WTC11 (cell line): ENCODE results near the gene TDRD6. TPM values are rescaled to one million over a fixed set of nuclear protein-coding genes. Genes with fewer than 3 reads are reported as not detected.
A peak's percentile ranks its signal among the peaks of the same experiment; 100 is the strongest.
"Not testable (repeated sequence)": the region's sequence is repeated elsewhere in the genome, so short reads cannot be mapped to it uniquely, and the experiment has no call there.

Source experiments
- ATAC-seq: fragments of 200-7000 bp; cut with Tn5 transposase; 2 replicates; pipeline ENCODE4 v1.10.0; 2021; ENCODE audit warnings: mild to moderate bottlenecking, moderate library complexity
- CTCF ChIA-PET: fragments of 300-600 bp; sonication (Branson Sonifier 250); formaldehyde crosslinking; loops from one replicate; lab custom pipeline; 2021; ENCODE audit warnings: antibody characterized with exemption; lab: Charles Lee
- POLR2A ChIA-PET: fragments of 350-600 bp; sonication (Branson Sonifier 250); formaldehyde crosslinking; loops from one replicate; lab custom pipeline; 2021; ENCODE audit warnings: antibody characterized with exemption; lab: Charles Lee
- DNase-seq: peaks from one replicate; pipeline ENCODE4 v3.0.0; 2021; ENCODE audit warnings: low spot score
- H3K27ac Mint-ChIP-seq: 2 replicates; pipeline ENCODE4 v1.8.0; 2021; ENCODE audit warnings: mixed read lengths
- H3K27me3 Mint-ChIP-seq: 2 replicates; pipeline ENCODE4 v1.8.0; 2021; ENCODE audit warnings: low read depth, mild to moderate bottlenecking, moderate library complexity, mixed read lengths
- H3K36me3 Mint-ChIP-seq: 2 replicates; pipeline ENCODE4 v1.8.0; 2021; ENCODE audit warnings: mixed read lengths
- H3K4me1 Mint-ChIP-seq: 2 replicates; pipeline ENCODE4 v1.8.0; 2022; ENCODE audit warnings: mixed read lengths
- H3K4me3 Mint-ChIP-seq: 2 replicates; pipeline ENCODE4 v1.8.0; 2021; ENCODE audit warnings: mild to moderate bottlenecking, moderate library complexity, mixed read lengths
- H3K9me3 Mint-ChIP-seq: 2 replicates; pipeline ENCODE4 v1.8.0; 2021; ENCODE audit warnings: mixed read lengths
- ATF1 ChIP-seq: sonication (generic); formaldehyde crosslinking; IDR thresholded peaks from 2 replicates; pipeline ENCODE4 v1.8.1; 2023; ENCODE audit warnings: mild to moderate bottlenecking, moderate library complexity, missing genetic modification reagents
- E2F1 ChIP-seq: sonication (generic); formaldehyde crosslinking; IDR thresholded peaks from 2 replicates; pipeline ENCODE4 v1.8.0; 2022; ENCODE audit warnings: mild to moderate bottlenecking, missing genetic modification reagents
- ELF4 ChIP-seq: sonication (generic); formaldehyde crosslinking; IDR thresholded peaks from 2 replicates; pipeline ENCODE4 v1.8.1; 2022; ENCODE audit warnings: low read depth, mild to moderate bottlenecking, moderate library complexity, missing genetic modification reagents
- ETV6 ChIP-seq: sonication (generic); formaldehyde crosslinking; IDR thresholded peaks from 2 replicates; pipeline ENCODE4 v1.8.1; 2022; ENCODE audit warnings: mild to moderate bottlenecking, missing genetic modification reagents
- GABPB1 ChIP-seq: sonication (generic); formaldehyde crosslinking; IDR thresholded peaks from 2 replicates; pipeline ENCODE4 v1.8.1; 2023; ENCODE audit warnings: mild to moderate bottlenecking, missing genetic modification reagents
- GRHL2 ChIP-seq: fragments of 250-450 bp; sonication (Bioruptor Pico); IDR thresholded peaks from 2 replicates; pipeline ENCODE4 v1.8.0; 2022; ENCODE audit warnings: mild to moderate bottlenecking, moderate library complexity; ENCODE audit not compliant: insufficient replicate concordance, severe bottlenecking
- GTF2I ChIP-seq: fragments of 250-450 bp; sonication (Bioruptor Pico); conservative IDR thresholded peaks from 2 replicates; pipeline ENCODE4 v1.4.0; 2021; ENCODE audit warnings: mild to moderate bottlenecking
- JAZF1 ChIP-seq: fragments of 250-450 bp; sonication (Bioruptor Pico); IDR thresholded peaks from 2 replicates; pipeline ENCODE4 v1.9.0; 2021; ENCODE audit warnings: moderate library complexity, mild to moderate bottlenecking, inconsistent platforms
- NFATC4 ChIP-seq: fragments of 250-450 bp; sonication (Bioruptor Pico); IDR thresholded peaks from 2 replicates; pipeline ENCODE4 v1.9.0; 2021; ENCODE audit warnings: mild to moderate bottlenecking
- OVOL2 ChIP-seq: fragments of 250-450 bp; sonication (Bioruptor Pico); IDR thresholded peaks from 2 replicates; pipeline ENCODE4 v1.9.0; 2021; ENCODE audit warnings: mild to moderate bottlenecking, borderline replicate concordance
- ZBTB43 ChIP-seq: sonication (generic); formaldehyde crosslinking; IDR thresholded peaks from 2 replicates; pipeline ENCODE4 v1.8.1; 2023; ENCODE audit warnings: mild to moderate bottlenecking, missing genetic modification reagents
- ZNF396 ChIP-seq: fragments of 250-450 bp; sonication (Bioruptor Pico); IDR thresholded peaks from 2 replicates; pipeline ENCODE4 v1.8.0; 2021; ENCODE audit warnings: mild to moderate bottlenecking, moderate library complexity, borderline replicate concordance
- ZNF512 ChIP-seq: sonication (generic); formaldehyde crosslinking; IDR thresholded peaks from 2 replicates; pipeline ENCODE4 v1.8.1; 2022; ENCODE audit warnings: missing genetic modification reagents, borderline replicate concordance
- total RNA-seq: library from RNA; stranded (reverse); gene quantifications from 3 replicates; pipeline ENCODE4 v1.2.3, GENCODE V29; 2021
- TF ChIP-seq, protein P1 (sequence below): sonication (generic); formaldehyde crosslinking; IDR thresholded peaks from 2 replicates; pipeline ENCODE4 v1.8.1; 2022; ENCODE audit warnings: low read depth, missing genetic modification reagents, borderline replicate concordance
- TF ChIP-seq, protein P2 (sequence below): sonication (generic); formaldehyde crosslinking; IDR thresholded peaks from 2 replicates; pipeline ENCODE4 v1.8.0; 2023; ENCODE audit warnings: missing genetic modification reagents, mild to moderate bottlenecking, borderline replicate concordance
- TF ChIP-seq, protein P3 (sequence below): sonication (generic); formaldehyde crosslinking; IDR thresholded peaks from 2 replicates; pipeline ENCODE4 v1.8.1; 2023; ENCODE audit warnings: mild to moderate bottlenecking, moderate library complexity, missing genetic modification reagents

TDRD6 gene
- total RNA-seq, 1 experiment from 2014 or later, result 0.04 TPM

GRCh38 chr6:46645265-46645664 lies 42.4 kb upstream of the TDRD6 start (continued):
- TF ChIP-seq, protein P1, sequence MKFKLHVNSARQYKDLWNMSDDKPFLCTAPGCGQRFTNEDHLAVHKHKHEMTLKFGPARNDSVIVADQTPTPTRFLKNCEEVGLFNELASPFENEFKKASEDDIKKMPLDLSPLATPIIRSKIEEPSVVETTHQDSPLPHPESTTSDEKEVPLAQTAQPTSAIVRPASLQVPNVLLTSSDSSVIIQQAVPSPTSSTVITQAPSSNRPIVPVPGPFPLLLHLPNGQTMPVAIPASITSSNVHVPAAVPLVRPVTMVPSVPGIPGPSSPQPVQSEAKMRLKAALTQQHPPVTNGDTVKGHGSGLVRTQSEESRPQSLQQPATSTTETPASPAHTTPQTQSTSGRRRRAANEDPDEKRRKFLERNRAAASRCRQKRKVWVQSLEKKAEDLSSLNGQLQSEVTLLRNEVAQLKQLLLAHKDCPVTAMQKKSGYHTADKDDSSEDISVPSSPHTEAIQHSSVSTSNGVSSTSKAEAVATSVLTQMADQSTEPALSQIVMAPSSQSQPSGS (CRISPR knock-in tag), result no peak

- peaks cover 15% of the 10 kb centered on the region for H3K4me1 Mint-ChIP-seq
- ATAC-seq, H3K9me3 Mint-ChIP-seq, H3K27ac Mint-ChIP-seq, H3K36me3 Mint-ChIP-seq, POLR2A ChIA-PET, CTCF ChIA-PET, DNase-seq, H3K27me3 Mint-ChIP-seq, H3K4me3 Mint-ChIP-seq: not testable (repeated sequence)
Measured at GRCh38 chr6:46648108-46648507, 39.6 kb upstream of the TDRD6 start.

DNA sequence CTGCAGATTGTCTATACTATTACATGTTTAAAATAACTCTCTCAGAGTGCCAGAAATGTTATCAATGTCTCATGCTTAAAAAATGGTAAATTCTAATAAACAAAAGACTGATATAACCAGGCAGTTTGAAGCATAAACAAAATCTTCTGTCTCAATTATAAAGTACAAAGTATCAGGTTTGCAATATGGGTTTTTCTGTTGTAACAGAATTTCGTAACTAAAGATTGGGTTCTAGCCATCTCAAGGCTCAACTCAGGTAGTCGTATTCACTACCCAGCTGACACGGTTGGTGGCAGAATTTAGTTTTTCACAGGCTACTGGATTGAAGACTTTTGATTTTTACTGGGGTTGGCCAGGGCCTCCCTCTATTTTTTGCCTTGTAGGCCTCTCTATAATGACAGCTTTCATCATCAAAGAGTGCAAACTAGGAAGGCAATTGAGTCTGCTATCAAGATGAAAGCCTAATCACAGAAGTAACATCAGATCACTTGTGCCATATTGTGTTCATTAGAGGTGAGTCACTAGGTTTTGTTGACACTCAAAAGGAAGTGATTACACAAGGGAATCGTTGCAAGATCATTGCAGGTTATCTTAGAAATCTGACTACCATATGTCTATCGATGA lies 38.7 kb upstream of the TDRD6 start:
- peaks cover 20% of the 10 kb centered on the region for H3K4me1 Mint-ChIP-seq

DNA sequence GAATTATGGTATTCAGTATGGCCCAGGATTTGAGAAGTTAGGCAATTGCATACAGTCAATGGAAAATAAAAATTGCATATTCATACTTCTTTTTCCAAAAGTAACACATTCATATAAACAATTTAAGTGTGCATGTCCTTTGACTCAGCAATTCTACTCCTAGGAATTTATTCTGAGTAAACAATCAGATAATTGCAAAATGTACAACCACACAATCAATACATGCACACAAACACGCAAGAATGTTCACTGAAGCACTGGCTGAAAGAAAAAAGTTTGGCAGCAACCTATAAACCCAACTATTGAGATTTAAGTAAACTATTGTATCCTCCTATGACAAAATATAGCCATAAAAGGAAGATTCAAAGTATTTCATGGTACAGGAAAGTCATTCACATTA lies 36.7 kb upstream of the TDRD6 start:
- H3K27me3 Mint-ChIP-seq, result peaks cover 23% of the 10 kb centered on the region
- no peak overlapping the region for H3K27ac Mint-ChIP-seq
- POLR2A ChIA-PET, result no interaction called here
- DNase-seq, result no peak
- H3K4me1 Mint-ChIP-seq, result peaks cover 24% of the 10 kb centered on the region
- H3K9me3 Mint-ChIP-seq, result no peaks in the 10 kb centered on the region
- CTCF ChIA-PET, result no interaction called here
- peak overlapping the region; percentile 98 for H3K4me3 Mint-ChIP-seq
- no peaks in the 10 kb centered on the region for H3K36me3 Mint-ChIP-seq
- no peak for ATAC-seq
- no peak for TF ChIP-seq ZBTB43 (CRISPR knock-in tag)
- TF ChIP-seq, protein P2, sequence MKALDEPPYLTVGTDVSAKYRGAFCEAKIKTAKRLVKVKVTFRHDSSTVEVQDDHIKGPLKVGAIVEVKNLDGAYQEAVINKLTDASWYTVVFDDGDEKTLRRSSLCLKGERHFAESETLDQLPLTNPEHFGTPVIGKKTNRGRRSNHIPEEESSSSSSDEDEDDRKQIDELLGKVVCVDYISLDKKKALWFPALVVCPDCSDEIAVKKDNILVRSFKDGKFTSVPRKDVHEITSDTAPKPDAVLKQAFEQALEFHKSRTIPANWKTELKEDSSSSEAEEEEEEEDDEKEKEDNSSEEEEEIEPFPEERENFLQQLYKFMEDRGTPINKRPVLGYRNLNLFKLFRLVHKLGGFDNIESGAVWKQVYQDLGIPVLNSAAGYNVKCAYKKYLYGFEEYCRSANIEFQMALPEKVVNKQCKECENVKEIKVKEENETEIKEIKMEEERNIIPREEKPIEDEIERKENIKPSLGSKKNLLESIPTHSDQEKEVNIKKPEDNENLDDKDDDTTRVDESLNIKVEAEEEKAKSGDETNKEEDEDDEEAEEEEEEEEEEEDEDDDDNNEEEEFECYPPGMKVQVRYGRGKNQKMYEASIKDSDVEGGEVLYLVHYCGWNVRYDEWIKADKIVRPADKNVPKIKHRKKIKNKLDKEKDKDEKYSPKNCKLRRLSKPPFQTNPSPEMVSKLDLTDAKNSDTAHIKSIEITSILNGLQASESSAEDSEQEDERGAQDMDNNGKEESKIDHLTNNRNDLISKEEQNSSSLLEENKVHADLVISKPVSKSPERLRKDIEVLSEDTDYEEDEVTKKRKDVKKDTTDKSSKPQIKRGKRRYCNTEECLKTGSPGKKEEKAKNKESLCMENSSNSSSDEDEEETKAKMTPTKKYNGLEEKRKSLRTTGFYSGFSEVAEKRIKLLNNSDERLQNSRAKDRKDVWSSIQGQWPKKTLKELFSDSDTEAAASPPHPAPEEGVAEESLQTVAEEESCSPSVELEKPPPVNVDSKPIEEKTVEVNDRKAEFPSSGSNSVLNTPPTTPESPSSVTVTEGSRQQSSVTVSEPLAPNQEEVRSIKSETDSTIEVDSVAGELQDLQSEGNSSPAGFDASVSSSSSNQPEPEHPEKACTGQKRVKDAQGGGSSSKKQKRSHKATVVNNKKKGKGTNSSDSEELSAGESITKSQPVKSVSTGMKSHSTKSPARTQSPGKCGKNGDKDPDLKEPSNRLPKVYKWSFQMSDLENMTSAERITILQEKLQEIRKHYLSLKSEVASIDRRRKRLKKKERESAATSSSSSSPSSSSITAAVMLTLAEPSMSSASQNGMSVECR (CRISPR knock-in tag), result no peak
- TF ChIP-seq GRHL2 (CRISPR knock-in tag), result no peak
- TF ChIP-seq GTF2I (CRISPR knock-in tag), result no peak
- no peak for TF ChIP-seq ZNF512 (CRISPR knock-in tag)
- TF ChIP-seq ELF4 (CRISPR knock-in tag), result no peak
- no peak for TF ChIP-seq ZNF396 (CRISPR knock-in tag)
- TF ChIP-seq E2F1, result no peak
- no peak for TF ChIP-seq NFATC4
- TF ChIP-seq, protein P3, sequence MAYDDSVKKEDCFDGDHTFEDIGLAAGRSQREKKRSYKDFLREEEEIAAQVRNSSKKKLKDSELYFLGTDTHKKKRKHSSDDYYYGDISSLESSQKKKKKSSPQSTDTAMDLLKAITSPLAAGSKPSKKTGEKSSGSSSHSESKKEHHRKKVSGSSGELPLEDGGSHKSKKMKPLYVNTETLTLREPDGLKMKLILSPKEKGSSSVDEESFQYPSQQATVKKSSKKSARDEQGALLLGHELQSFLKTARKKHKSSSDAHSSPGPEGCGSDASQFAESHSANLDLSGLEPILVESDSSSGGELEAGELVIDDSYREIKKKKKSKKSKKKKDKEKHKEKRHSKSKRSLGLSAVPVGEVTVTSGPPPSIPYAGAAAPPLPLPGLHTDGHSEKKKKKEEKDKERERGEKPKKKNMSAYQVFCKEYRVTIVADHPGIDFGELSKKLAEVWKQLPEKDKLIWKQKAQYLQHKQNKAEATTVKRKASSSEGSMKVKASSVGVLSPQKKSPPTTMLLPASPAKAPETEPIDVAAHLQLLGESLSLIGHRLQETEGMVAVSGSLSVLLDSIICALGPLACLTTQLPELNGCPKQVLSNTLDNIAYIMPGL, result no peak
- no peak for TF ChIP-seq OVOL2 (CRISPR knock-in tag)
- no peak for TF ChIP-seq ATF1 (CRISPR knock-in tag)
- TF ChIP-seq ETV6, result no peak

More for the DNA sequence above, 38.7 kb upstream of the TDRD6 start:
- TF ChIP-seq JAZF1 (CRISPR knock-in tag) (no peak), GABPB1 (CRISPR knock-in tag) (peak; percentile 61)
- H3K4me3 Mint-ChIP-seq, result no peak overlapping the region
- POLR2A ChIA-PET, result no interaction called here
- DNase-seq (no peak), ATAC-seq (no peak)
- CTCF ChIA-PET, result no interaction called here
- H3K27me3 Mint-ChIP-seq, result peaks cover 7% of the 10 kb centered on the region
- no peak overlapping the region for H3K27ac Mint-ChIP-seq
- no peaks in the 10 kb centered on the region for H3K9me3 Mint-ChIP-seq
- no peaks in the 10 kb centered on the region for H3K36me3 Mint-ChIP-seq
